ENCODE results near the gene SH3RF3.
A peak's percentile ranks its signal among the peaks of the same experiment; 100 is the strongest.

SH3RF3 gene

DNA sequence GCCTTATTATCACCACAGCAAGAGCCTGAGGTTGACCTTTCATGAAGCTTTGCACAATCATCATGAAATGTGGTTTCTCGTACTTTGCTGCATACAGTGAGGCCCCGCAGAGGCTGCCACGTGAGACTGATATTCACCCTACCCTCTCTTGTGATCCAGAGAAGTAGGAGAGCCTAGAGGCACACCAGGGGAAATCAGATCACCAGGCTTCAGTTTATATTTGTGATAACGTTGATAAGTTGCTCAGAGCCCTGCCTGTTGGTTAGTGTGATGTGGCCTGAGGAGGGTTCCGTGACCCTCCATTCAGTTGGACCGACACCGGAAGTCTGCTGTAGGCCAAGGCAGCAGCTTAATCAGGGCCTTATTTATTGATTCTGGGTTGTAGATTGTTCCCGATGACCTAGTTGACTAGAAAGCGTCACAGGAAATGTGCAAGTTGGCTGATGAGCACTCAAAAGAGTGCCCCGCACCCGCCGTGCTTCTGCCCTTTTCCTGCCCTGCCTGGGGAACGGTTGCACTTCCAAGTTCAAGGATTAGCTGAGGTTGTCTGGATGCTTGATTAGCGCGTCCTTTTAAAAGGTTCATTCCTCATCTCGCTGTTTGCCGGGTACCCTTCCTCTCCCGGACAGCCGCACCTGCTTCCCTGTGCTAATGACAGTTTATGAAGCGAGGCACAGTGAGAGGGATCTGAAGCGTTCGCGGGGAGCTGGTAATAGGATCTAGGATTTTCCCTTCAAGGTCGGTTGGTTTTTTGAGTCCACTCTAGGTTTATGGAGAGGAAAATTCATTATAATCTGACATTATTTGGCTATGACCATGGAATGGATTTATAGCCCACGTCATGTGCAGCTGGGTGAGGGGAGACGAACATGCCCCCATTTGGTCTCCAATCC lies 146.4 kb downstream of the SH3RF3 start:
- DNase-seq (ENCODE audit: low read depth), result no peak
- TF ChIP-seq CTCF (IDR thresholded peaks at IDR 0.05; ENCODE audit: insufficient read depth, low read depth, low read length, missing control alignments), result no peak
- no peak overlapping the region for H3K4me3 ChIP-seq (ENCODE audit: low read depth, low read length)

- no peak for TF ChIP-seq CTCF (IDR thresholded peaks at IDR 0.05; ENCODE audit: insufficient read depth, low read depth, low read length, missing control alignments)
- no peak for DNase-seq (ENCODE audit: low read depth)
- no peak overlapping the region for H3K4me3 ChIP-seq (ENCODE audit: low read depth, low read length)
Measured at GRCh38 chr2:109277406-109277805, 148.4 kb downstream of the SH3RF3 start.

DNA sequence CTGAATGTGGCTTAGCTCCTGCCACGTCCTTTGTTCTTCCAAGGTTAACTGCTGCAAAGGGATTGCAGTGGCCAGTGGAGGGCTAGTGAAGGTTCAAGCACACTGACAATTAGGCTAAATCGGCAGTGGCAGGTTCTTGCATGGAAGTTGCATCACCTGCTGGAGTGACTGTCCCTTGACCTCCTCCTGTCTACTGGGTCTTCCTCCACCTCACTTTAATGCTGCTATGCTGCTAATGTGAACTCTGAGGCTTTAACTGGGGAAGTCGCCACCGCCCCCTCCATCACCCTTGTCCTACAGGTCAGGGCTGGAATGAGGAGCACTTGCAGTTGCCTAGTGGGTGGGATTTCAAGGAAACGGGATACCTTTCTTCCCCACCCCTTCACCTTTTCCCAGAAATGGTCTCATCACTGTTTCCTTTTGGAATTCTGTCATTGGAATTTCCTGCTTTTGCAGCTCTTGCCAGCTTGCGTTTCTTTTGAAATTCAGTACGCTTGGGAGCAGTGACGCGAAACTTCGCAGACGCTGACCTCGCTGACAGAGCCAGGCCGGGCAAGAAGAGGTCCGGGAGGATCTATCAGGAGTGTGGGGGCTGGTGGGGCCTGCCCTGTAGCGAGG lies 150.3 kb downstream of the SH3RF3 start:
- TF ChIP-seq CTCF (IDR thresholded peaks at IDR 0.05; ENCODE audit: insufficient read depth, low read depth, low read length, missing control alignments), result no peak
- DNase-seq (ENCODE audit: low read depth), result no peak
- no peak overlapping the region for H3K4me3 ChIP-seq (ENCODE audit: low read depth, low read length)

- peak; percentile 14 for DNase-seq (ENCODE audit: low read depth)
- no peak overlapping the region for H3K4me3 ChIP-seq (ENCODE audit: low read depth, low read length)
- TF ChIP-seq CTCF (IDR thresholded peaks at IDR 0.05; ENCODE audit: insufficient read depth, low read depth, low read length, missing control alignments), result no peak
Measured at GRCh38 chr2:109280804-109281203, 151.8 kb downstream of the SH3RF3 start.

GRCh38 chr2:109282360-109282759 lies 153.4 kb downstream of the SH3RF3 start:
- no peak overlapping the region for H3K4me3 ChIP-seq (ENCODE audit: low read depth, low read length)
- no peak for TF ChIP-seq CTCF (IDR thresholded peaks at IDR 0.05; ENCODE audit: insufficient read depth, low read depth, low read length, missing control alignments)
- DNase-seq (ENCODE audit: low read depth), result no peak

DNA sequence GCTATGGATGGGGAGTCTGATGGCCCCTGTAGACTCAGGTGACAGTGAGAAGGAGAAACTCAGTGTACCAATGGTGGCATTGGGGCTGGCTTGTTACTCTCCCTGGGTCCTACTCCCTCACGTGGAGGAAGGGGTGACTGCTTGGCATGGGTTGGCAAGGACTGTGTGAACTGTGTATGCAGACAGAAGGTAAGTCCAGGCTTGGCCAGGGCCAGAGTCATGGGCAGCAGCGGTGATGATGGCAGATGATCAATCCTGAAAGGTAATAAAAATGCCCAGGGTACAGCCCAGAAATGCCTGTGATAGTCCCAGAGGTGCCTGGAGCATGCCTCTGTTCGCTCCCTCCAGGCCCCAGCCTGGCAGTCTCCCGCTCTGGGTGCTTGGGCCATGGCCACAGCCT lies 153.9 kb downstream of the SH3RF3 start:
- TF ChIP-seq CTCF (IDR thresholded peaks at IDR 0.05; ENCODE audit: insufficient read depth, low read depth, low read length, missing control alignments), result no peak
- no peak for DNase-seq (ENCODE audit: low read depth)
- no peak overlapping the region for H3K4me3 ChIP-seq (ENCODE audit: low read depth, low read length)
